B cell (primary cell): ENCODE results near the gene NLRX1.

ENCODE experiments used
- EZH2 ChIP-seq: IDR thresholded peaks from 2 replicates; pipeline ENCODE4 v1.6.1; 2012; ENCODE audit warnings: borderline replicate concordance, low read depth, mild to moderate bottlenecking, moderate library complexity, low read length; ENCODE audit not compliant: insufficient read depth, poor library complexity, severe bottlenecking
- TF ChIP-seq, protein P1 (sequence below): fragments of 200-600 bp; IDR thresholded peaks from one replicate; pipeline ENCODE4 v1.8.0; 2022; ENCODE audit warnings: antibody characterized with exemption, mild to moderate bottlenecking

- TF ChIP-seq, protein P1, sequence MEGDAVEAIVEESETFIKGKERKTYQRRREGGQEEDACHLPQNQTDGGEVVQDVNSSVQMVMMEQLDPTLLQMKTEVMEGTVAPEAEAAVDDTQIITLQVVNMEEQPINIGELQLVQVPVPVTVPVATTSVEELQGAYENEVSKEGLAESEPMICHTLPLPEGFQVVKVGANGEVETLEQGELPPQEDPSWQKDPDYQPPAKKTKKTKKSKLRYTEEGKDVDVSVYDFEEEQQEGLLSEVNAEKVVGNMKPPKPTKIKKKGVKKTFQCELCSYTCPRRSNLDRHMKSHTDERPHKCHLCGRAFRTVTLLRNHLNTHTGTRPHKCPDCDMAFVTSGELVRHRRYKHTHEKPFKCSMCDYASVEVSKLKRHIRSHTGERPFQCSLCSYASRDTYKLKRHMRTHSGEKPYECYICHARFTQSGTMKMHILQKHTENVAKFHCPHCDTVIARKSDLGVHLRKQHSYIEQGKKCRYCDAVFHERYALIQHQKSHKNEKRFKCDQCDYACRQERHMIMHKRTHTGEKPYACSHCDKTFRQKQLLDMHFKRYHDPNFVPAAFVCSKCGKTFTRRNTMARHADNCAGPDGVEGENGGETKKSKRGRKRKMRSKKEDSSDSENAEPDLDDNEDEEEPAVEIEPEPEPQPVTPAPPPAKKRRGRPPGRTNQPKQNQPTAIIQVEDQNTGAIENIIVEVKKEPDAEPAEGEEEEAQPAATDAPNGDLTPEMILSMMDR = no peak
- TF ChIP-seq EZH2 = no peak
These were observed 41.5 kb downstream of the NLRX1 start for GRCh38 chr11:119210050-119210449.
